Gastrocnemius medialis (tissue), 4 donors: ENCODE data around the gene MRPL22. TPM values are rescaled to one million over a fixed set of nuclear protein-coding genes. Genes with fewer than 3 reads are reported as not detected.

Experiments used
- ATAC-seq, 2 donors: fragments of 150-250 bp; one replicate each; pipeline ENCODE4 v1.9.1; 2016
- DNase-seq, 2 donors: peaks; one replicate each; pipeline ENCODE4 v3.0.0-alpha.2; 2019
- H3K27ac ChIP-seq, 4 donors: fragments of 200-600 bp; sonication (generic); 1 replicate in 1 of 4; 2 replicates in 3 of 4; pipeline ENCODE4 v1.5.1; 2016 to 2018; ENCODE audit warnings: mild to moderate bottlenecking in 2 of 4, moderate library complexity in 1 of 4
- H3K27me3 ChIP-seq, 3 donors: fragments of 200-600 bp; sonication (generic) in 2 of 3; 1 replicate in 1 of 3; 2 replicates in 2 of 3; pipeline versions ENCODE4 v1.5.1 to v1.6.0; 2016 to 2019; ENCODE audit warnings: mild to moderate bottlenecking in 1 of 3, moderate library complexity in 1 of 3
- H3K36me3 ChIP-seq, 2 donors: fragments of 200-600 bp; sonication (generic) in 1 of 2; one replicate each; pipeline ENCODE4 v1.5.1; 2017 to 2018
- H3K4me1 ChIP-seq, 2 donors: fragments of 200-600 bp; sonication (generic) in 1 of 2; one replicate each; pipeline ENCODE4 v1.5.1; 2016 to 2017; ENCODE audit warnings: mild to moderate bottlenecking in 2 of 2
- H3K4me3 ChIP-seq, 4 donors: fragments of 200-600 bp; sonication (generic) in 3 of 4; 1 replicate in 1 of 4; 2 replicates in 3 of 4; pipeline ENCODE4 v1.5.1; 2016 to 2019; ENCODE audit warnings: mild to moderate bottlenecking in 2 of 4
- H3K9me3 ChIP-seq, 3 donors: fragments of 200-600 bp; sonication (generic) in 2 of 3; 1 replicate in 1 of 3; 2 replicates in 2 of 3; pipeline ENCODE4 v1.5.1; 2016 to 2019
- POLR2A ChIP-seq, 2 donors: fragments of 450-650 bp; IDR thresholded peaks; one replicate each; pipeline ENCODE4 v1.6.1; 2017; ENCODE audit warnings: antibody characterized with exemption in 2 of 2, mild to moderate bottlenecking in 2 of 2, moderate library complexity in 2 of 2
- in situ Hi-C, 4 donors: fragments of 200-750 bp; cut with MboI; loops; one replicate each; pipeline versions ENCODE4 v1.15.0 to v1.8.0; 2017; ENCODE audit warnings: low sequenced_read_pairs in 4 of 4
- intact Hi-C: fragments of 100-400 bp; cut with DNase I; formaldehyde crosslinking; loops from one replicate; pipeline ENCODE4 v1.15.1; 2023; ENCODE audit warnings: low total_unique reads
- total RNA-seq, 4 donors: library from RNA; depleted of rRNA; stranded (reverse); fragments of >200 nt; gene quantifications; one replicate each; pipeline versions ENCODE4 v1.1.0 to v1.2.3, GENCODE V29; 2016
- TF ChIP-seq, protein P1 (sequence below), 5 experiments: fragments of 450-650 bp in 3 of 5; fragments of 200-600 bp in 2 of 5; sonication (generic) in 2 of 5; IDR thresholded peaks in 4 of 5; conservative IDR thresholded peaks in 1 of 5; 1 replicate in 4 of 5; 2 replicates in 1 of 5; pipeline ENCODE4 v1.5.1; 2016 to 2019; ENCODE audit warnings: antibody characterized with exemption in 5 of 5, mild to moderate bottlenecking in 3 of 5, moderate library complexity in 3 of 5

The MRPL22 gene
- total RNA-seq, 4 donors from 2014 or later, result 13.6 to 22.5 (median 21.0) TPM

GRCh38 chr5:154945695-154946301 is 4.9 kb downstream of the MRPL22 start:
- in situ Hi-C loops (no loop called here), intact Hi-C loops (no loop called here)
- Histone ChIP-seq H3K4me3 (no peak overlapping the region), H3K27ac (no peak overlapping the region), H3K27me3 (no peaks in the 10 kb centered on the region), H3K9me3 (no peaks in the 10 kb centered on the region), H3K4me1 (peaks cover 25 to 28% of the 10 kb centered on the region in 2 donors), H3K36me3 (no peaks in the 10 kb centered on the region)
- ATAC-seq, result no peak
- TF ChIP-seq, protein P1, sequence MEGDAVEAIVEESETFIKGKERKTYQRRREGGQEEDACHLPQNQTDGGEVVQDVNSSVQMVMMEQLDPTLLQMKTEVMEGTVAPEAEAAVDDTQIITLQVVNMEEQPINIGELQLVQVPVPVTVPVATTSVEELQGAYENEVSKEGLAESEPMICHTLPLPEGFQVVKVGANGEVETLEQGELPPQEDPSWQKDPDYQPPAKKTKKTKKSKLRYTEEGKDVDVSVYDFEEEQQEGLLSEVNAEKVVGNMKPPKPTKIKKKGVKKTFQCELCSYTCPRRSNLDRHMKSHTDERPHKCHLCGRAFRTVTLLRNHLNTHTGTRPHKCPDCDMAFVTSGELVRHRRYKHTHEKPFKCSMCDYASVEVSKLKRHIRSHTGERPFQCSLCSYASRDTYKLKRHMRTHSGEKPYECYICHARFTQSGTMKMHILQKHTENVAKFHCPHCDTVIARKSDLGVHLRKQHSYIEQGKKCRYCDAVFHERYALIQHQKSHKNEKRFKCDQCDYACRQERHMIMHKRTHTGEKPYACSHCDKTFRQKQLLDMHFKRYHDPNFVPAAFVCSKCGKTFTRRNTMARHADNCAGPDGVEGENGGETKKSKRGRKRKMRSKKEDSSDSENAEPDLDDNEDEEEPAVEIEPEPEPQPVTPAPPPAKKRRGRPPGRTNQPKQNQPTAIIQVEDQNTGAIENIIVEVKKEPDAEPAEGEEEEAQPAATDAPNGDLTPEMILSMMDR (IDR thresholded peaks at IDR 0.05 in 4 of 5, conservative IDR thresholded peaks at IDR 0.05 in 1 of 5), result peak in 4 of 5 experiments; percentile 37 to 55 (median 47)
- no peak for TF ChIP-seq POLR2A (IDR thresholded peaks at IDR 0.05)
- DNase-seq, result no peak

DNA sequence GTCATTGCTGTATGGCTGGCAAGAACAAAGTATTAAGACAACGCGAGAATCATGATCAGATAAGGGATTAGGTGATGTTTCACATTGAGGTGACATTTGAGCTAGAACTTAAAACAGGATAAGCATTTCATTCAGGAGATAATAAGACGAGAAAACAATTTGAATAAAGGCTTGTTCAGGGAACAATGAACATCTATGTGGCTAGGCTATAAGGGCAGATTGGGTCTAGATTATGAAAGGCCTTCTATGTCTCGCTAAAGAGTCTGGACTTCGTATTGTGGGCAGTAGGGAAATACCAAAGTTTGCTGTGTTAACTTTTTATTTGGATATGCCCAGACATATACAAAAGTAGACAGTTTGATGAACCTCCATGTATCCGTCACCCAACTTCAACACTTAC is 6.9 kb downstream of the MRPL22 start:
- Histone ChIP-seq H3K4me1 (peaks cover 13 to 19% of the 10 kb centered on the region in 2 donors), H3K27me3 (no peaks in the 10 kb centered on the region), H3K27ac (no peak overlapping the region), H3K4me3 (no peak overlapping the region), H3K36me3 (peaks cover 0 to 3% of the 10 kb centered on the region in 2 donors), H3K9me3 (no peaks in the 10 kb centered on the region)
- DNase-seq (no peak), ATAC-seq (no peak)
- intact Hi-C loops (no loop called here), in situ Hi-C loops (no loop called here)
- TF ChIP-seq, protein P1 (IDR thresholded peaks at IDR 0.05 in 4 of 5, conservative IDR thresholded peaks at IDR 0.05 in 1 of 5), result no peak
- TF ChIP-seq POLR2A (IDR thresholded peaks at IDR 0.05), result no peak

DNA sequence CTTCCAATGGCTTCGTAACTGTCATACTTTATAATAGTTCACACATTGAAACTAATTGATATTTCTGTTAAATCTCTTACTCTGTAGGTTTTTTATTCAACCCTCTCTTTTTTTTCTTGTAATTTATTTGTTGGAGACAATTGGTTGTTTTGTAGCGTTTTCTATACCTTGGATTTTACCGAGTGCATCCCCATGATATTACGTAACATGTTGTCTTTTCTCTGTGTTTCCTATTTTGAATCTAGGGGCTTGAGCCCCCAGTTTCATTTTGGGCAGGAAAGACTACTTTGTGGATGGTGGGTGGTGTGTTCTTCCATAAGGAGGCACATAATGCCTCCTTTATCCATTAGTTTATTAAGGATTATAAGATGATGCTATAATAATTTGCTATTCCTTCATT is 7.4 kb downstream of the MRPL22 start:
- in situ Hi-C loops (no loop called here), intact Hi-C loops (no loop called here)
- Histone ChIP-seq H3K9me3 (no peaks in the 10 kb centered on the region), H3K36me3 (peaks cover 0 to 3% of the 10 kb centered on the region in 2 donors), H3K4me3 (no peak overlapping the region), H3K4me1 (peaks cover 9 to 14% of the 10 kb centered on the region in 2 donors), H3K27ac (no peak overlapping the region), H3K27me3 (no peaks in the 10 kb centered on the region)
- ATAC-seq, result no peak
- TF ChIP-seq POLR2A (IDR thresholded peaks at IDR 0.05), result no peak
- no peak for DNase-seq

DNA sequence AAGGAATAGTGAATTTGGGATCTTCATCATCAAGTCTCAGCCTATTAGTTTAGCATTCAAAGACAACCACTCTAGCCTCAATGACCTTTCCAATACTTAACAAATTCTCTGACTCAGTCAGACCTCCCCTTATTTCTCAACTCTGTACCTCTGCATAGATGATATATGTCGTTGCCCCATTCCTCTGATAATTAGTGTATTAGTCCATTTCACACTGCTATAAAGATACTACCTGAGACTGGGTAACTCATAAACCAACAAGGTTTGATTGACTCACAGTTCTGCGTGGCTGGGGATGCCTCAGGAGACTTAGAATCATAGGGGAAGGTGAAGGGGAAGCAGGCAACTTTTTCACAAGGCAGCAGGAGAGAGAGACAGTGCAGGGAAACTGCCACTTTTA is 8.9 kb downstream of the MRPL22 start:
- Histone ChIP-seq H3K36me3 (peaks cover 0 to 3% of the 10 kb centered on the region in 2 donors), H3K4me1 (peaks cover 7 to 11% of the 10 kb centered on the region in 2 donors), H3K27me3 (no peaks in the 10 kb centered on the region), H3K9me3 (no peaks in the 10 kb centered on the region), H3K27ac (no peak overlapping the region), H3K4me3 (no peak overlapping the region)
- intact Hi-C loops, result no loop called here
- ATAC-seq (no peak), DNase-seq (no peak)
- in situ Hi-C loops, result no loop called here
- no peak for TF ChIP-seq POLR2A (IDR thresholded peaks at IDR 0.05)
- TF ChIP-seq, protein P1 (IDR thresholded peaks at IDR 0.05 in 4 of 5, conservative IDR thresholded peaks at IDR 0.05 in 1 of 5), result no peak

GRCh38 chr5:154956712-154957111 is 15.8 kb downstream of the MRPL22 start:
- TF ChIP-seq, protein P1 (IDR thresholded peaks at IDR 0.05 in 4 of 5, conservative IDR thresholded peaks at IDR 0.05 in 1 of 5), result no peak
- no peak for TF ChIP-seq POLR2A (IDR thresholded peaks at IDR 0.05)

More at GRCh38 chr5:154956712-154957111, 15.8 kb downstream of the MRPL22 start:
- Histone ChIP-seq H3K27me3 (no peaks in the 10 kb centered on the region), H3K36me3 (peaks cover 0 to 47% of the 10 kb centered on the region in 2 donors), H3K9me3 (no peaks in the 10 kb centered on the region), H3K4me3 (no peak overlapping the region), H3K27ac (no peak overlapping the region), H3K4me1 (no peaks in the 10 kb centered on the region)
- DNase-seq (no peak), ATAC-seq (no peak)
- intact Hi-C loops (no loop called here), in situ Hi-C loops (no loop called here)
